Upper lobe of right lung (tissue), 1 donor: ENCODE data around the gene INF2. TPM values are rescaled to one million over a fixed set of nuclear protein-coding genes. Genes with fewer than 3 reads are reported as not detected.
"Not testable (repeated sequence)": the region's sequence is repeated elsewhere in the genome, so short reads cannot be mapped to it uniquely, and the experiment has no call there.

Experiments used
- ATAC-seq: fragments of 200-7000 bp; cut with Tn5 transposase; one replicate; pipeline ENCODE4 v1.9.1; 2020; ENCODE audit warnings: mild to moderate bottlenecking, moderate library complexity
- DNase-seq: peaks from one replicate; pipeline ENCODE4 v3.0.0-alpha.2; 2020
- H3K27ac ChIP-seq: fragments of 200-600 bp; one replicate; pipeline ENCODE4 v1.8.0; 2022
- H3K27me3 ChIP-seq: fragments of 200-600 bp; one replicate; pipeline ENCODE4 v1.8.0; 2022; ENCODE audit warnings: mild to moderate bottlenecking
- H3K36me3 ChIP-seq: fragments of 200-600 bp; one replicate; pipeline ENCODE4 v1.8.0; 2022
- H3K4me1 ChIP-seq: fragments of 200-600 bp; one replicate; pipeline ENCODE4 v1.8.0; 2022
- H3K4me3 ChIP-seq: fragments of 200-600 bp; one replicate; pipeline ENCODE4 v1.8.0; 2022; ENCODE audit warnings: mild to moderate bottlenecking
- H3K9me3 ChIP-seq: fragments of 200-600 bp; one replicate; pipeline ENCODE4 v1.8.0; 2022
- intact Hi-C: fragments of 100-400 bp; cut with DNase I; formaldehyde crosslinking; loops from one replicate; pipeline ENCODE4 v1.11.0; 2022
- total RNA-seq: library from RNA; stranded (reverse); fragmentation: NEBNext Ultra II Directional; extraction: Animal tissue kit (Norgen Biotek cat#: 25700); gene quantifications from one replicate; pipeline ENCODE4 v1.2.1, GENCODE V29; 2021
- TF ChIP-seq, protein P1 (sequence below): fragments of 200-600 bp; IDR thresholded peaks from one replicate; pipeline ENCODE4 v1.8.0; 2022; ENCODE audit warnings: antibody characterized with exemption
- donor health status: DM: no; HTN: yes; CAD: no; lungs with severe emphysema.

INF2 gene
- total RNA-seq, 1 donor from 2014 or later = 117 TPM

DNA sequence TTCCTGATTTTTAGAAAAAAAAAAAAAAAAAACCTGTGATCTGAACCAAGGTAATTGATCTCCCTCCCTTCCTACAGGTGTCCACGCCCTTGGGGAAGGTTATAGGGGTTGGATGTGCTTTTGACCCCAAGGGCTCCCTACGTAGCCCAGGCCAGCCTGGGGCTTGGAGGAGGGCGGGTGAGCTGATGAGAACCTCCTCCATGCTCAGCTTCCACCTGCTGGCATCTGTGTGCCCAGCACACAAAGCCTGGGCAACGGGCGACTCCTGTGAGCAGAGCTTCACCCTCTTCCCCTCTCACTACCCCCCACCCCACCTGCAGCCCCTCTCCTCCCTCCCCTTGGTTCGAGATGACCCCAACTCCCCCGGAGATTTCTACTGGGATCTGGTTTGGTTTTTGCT, 25.3 kb upstream of the INF2 start:
- H3K27me3 ChIP-seq = peaks cover 7% of the 10 kb centered on the region
- DNase-seq = no peak
- no peaks in the 10 kb centered on the region for H3K9me3 ChIP-seq
- peaks cover 15% of the 10 kb centered on the region for H3K4me1 ChIP-seq
- intact Hi-C loops = no loop called here
- no peak for ATAC-seq
- TF ChIP-seq, protein P1, sequence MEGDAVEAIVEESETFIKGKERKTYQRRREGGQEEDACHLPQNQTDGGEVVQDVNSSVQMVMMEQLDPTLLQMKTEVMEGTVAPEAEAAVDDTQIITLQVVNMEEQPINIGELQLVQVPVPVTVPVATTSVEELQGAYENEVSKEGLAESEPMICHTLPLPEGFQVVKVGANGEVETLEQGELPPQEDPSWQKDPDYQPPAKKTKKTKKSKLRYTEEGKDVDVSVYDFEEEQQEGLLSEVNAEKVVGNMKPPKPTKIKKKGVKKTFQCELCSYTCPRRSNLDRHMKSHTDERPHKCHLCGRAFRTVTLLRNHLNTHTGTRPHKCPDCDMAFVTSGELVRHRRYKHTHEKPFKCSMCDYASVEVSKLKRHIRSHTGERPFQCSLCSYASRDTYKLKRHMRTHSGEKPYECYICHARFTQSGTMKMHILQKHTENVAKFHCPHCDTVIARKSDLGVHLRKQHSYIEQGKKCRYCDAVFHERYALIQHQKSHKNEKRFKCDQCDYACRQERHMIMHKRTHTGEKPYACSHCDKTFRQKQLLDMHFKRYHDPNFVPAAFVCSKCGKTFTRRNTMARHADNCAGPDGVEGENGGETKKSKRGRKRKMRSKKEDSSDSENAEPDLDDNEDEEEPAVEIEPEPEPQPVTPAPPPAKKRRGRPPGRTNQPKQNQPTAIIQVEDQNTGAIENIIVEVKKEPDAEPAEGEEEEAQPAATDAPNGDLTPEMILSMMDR = no peak
- H3K4me3 ChIP-seq = no peak overlapping the region
- no peak overlapping the region for H3K27ac ChIP-seq
- H3K36me3 ChIP-seq = no peaks in the 10 kb centered on the region

DNA sequence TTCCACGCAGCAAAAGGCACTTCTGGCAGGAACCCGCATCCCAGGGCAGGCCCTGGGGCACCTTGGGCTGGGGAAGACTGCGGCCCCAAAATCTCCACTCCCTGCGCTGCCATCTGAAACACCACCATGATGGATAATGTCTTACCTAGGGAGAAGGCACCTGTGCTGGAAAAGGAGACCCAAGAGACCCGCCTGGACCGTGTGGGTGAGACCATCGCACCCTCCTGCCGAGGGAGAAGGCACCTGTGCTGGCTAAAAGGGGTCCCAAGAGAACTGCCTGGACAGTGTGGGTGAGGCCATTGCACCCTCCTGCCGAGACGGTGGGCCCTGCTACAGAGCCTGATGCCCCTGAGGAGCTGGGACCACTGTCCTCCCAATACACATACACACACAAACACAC, 24.8 kb upstream of the INF2 start:
- no peak overlapping the region for H3K4me3 ChIP-seq
- no peaks in the 10 kb centered on the region for H3K9me3 ChIP-seq
- DNase-seq (no peak), ATAC-seq (no peak)
- H3K36me3 ChIP-seq = no peaks in the 10 kb centered on the region
- peaks cover 15% of the 10 kb centered on the region for H3K4me1 ChIP-seq
- H3K27me3 ChIP-seq = peaks cover 7% of the 10 kb centered on the region
- intact Hi-C loops = no loop called here
- no peak overlapping the region for H3K27ac ChIP-seq
- TF ChIP-seq, protein P1 = no peak

DNA sequence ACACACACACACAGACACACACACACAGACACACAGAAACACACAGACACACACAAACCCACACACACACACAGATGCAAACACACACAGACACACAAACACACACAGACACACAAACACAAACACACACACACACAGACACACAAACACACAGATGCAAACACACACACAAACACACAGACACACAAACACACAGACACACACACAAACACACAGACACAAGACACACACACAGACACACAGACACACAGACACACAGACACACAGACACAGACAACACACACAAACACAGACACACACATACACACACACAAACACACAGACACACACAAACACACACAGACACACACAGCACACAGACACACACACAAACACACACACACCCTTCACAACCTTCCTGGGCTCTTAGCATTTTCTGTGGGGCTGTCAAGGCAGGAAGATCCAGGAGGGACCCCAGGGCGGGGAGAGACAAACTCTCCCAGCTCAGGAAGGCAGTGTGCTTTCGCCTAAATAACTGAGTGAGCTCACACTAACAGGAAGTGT, 24.2 kb upstream of the INF2 start:
- H3K4me1 ChIP-seq = peaks cover 13% of the 10 kb centered on the region
- H3K9me3 ChIP-seq = no peaks in the 10 kb centered on the region
- H3K36me3 ChIP-seq = no peaks in the 10 kb centered on the region
- TF ChIP-seq, protein P1 = no peak
- H3K27me3 ChIP-seq = peaks cover 7% of the 10 kb centered on the region
- no peak for DNase-seq
- H3K4me3 ChIP-seq = no peak overlapping the region
- no peak for ATAC-seq
- intact Hi-C loops = no loop called here
- no peak overlapping the region for H3K27ac ChIP-seq

DNA sequence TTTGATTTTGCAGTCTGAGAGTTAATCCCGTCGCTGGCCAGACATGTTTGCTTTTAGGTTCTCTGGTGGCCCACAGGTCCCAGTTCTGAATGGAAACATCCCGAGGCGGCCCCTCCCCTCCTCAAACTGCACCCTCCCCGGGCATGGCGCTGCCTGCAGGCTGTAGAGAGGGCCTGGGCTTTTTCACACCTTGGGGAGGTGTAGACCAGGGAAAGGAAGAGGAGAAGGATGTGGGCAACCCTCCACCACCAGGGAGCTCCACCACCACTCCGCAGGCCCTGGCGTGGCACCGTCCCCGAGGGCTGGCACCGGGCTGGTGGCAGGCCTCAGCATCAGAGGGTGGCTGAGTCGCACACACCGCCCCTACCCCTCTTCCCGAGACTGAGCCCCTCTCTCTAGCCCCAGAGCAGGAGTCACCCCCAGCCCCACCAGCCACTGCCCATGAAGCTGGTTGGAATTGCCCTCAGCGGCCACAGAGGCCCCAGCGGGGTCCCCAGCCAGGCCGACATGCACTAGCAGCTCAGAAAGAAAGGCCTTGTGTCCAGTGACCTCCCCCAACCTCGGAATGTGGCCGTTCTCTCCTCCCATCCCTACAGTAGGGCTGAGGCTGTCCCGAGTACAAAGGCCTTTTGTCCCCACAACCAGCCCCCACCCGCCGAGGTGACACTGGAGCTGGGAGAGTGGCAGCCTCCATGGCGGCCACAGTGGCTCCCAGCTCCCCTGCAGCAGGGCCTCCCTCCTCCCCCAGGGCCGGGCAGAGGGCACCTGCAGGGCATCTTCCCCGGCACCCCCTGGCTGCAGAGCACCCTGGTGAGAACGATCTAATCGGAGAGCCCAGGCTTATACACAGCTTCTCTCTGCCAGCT, 23.5 kb upstream of the INF2 start:
- Histone ChIP-seq H3K4me1 (peaks cover 9% of the 10 kb centered on the region), H3K27ac (no peak overlapping the region), H3K9me3 (no peaks in the 10 kb centered on the region), H3K4me3 (no peak overlapping the region), H3K27me3 (no peaks in the 10 kb centered on the region), H3K36me3 (no peaks in the 10 kb centered on the region)
- ATAC-seq (peak; percentile 91), DNase-seq (peak; percentile 77)
- intact Hi-C loops = no loop called here
- TF ChIP-seq, protein P1 = peak; percentile 39

DNA sequence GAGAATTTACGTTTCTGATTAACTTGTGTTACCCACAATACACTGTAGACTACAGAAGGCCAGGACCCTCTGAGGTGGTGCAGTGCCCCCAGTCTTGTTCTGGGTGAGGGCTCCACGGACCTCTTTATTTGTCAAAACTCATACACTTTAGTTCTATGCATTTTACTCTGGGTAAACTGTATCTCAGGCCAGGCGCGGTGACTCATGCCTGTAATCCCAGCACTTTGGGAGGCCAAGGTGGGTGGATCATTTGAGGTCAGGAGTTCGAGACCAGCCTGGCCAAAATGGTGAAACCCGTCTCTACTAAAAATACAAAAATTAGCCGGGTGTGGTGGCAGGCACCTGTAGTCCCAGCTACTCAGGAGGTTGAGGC, 22.9 kb upstream of the INF2 start:
- DNase-seq, H3K27ac ChIP-seq, ATAC-seq, intact Hi-C loops, H3K27me3 ChIP-seq, H3K4me1 ChIP-seq, H3K36me3 ChIP-seq, H3K9me3 ChIP-seq, H3K4me3 ChIP-seq: not testable (repeated sequence)

DNA sequence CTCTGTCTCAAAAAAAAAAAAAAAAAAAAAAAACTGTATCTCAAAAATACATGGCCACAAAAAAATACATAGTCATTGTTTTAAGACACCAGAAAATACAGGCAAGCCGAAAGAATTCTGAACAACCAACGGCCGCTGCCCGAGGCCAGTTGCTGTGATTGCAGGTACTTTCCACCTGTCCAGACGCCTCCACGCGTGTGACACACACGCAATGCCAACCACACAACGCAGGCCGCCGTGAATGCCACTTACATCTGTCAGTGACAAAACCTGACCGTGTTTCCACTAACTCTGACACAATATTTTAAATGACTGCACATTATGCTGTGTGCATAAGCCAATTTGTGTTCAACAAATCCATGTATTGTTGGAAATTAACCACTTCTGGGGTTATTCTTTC, 22.4 kb upstream of the INF2 start:
- ATAC-seq (no peak), DNase-seq (no peak)
- H3K27me3 ChIP-seq = no peaks in the 10 kb centered on the region
- H3K9me3 ChIP-seq = no peaks in the 10 kb centered on the region
- intact Hi-C loops = no loop called here
- TF ChIP-seq, protein P1 = no peak
- H3K36me3 ChIP-seq = no peaks in the 10 kb centered on the region
- no peak overlapping the region for H3K4me3 ChIP-seq
- H3K27ac ChIP-seq = no peak overlapping the region
- H3K4me1 ChIP-seq = peaks cover 9% of the 10 kb centered on the region
